GM19238 (cell line): ENCODE results near the gene VAV2.
A peak's percentile ranks its signal among the peaks of the same experiment; 100 is the strongest.

Experiments
- DNase-seq: peaks from one replicate; pipeline ENCODE4 v3.0.0; 2011; ENCODE audit warnings: low spot score; ENCODE audit not compliant: insufficient read length

VAV2 gene

GRCh38 chr9:134027561-134027960 is 35.4 kb upstream of the VAV2 start:
- no peak for DNase-seq

- no peak for DNase-seq
Measured at GRCh38 chr9:134026981-134027380, 34.9 kb upstream of the VAV2 start.

GRCh38 chr9:134026581-134026980 is 34.5 kb upstream of the VAV2 start:
- DNase-seq = no peak

GRCh38 chr9:134025606-134026541 is 33.8 kb upstream of the VAV2 start:
- DNase-seq = peak; percentile 69

- peak; percentile 90 for DNase-seq
Measured at GRCh38 chr9:134024828-134025605, 32.9 kb upstream of the VAV2 start, which contains the start of gene BRD3OS. TSS of gene BRD3OS (plus strand) at chr9:134025481. CDS start at chr9:134026748, 1,267 bp downstream.

GRCh38 chr9:134024214-134024792 is 32.2 kb upstream of the VAV2 start:
- no peak for DNase-seq

GRCh38 chr9:134014946-134015345 is 22.8 kb upstream of the VAV2 start:
- no peak for DNase-seq

GRCh38 chr9:134011401-134011800 is 19.3 kb upstream of the VAV2 start:
- DNase-seq = no peak

- DNase-seq = no peak
Measured at GRCh38 chr9:134010310-134011173, 18.4 kb upstream of the VAV2 start.

- no peak for DNase-seq
Measured at GRCh38 chr9:134007571-134007970, 15.4 kb upstream of the VAV2 start.

- no peak for DNase-seq
Measured at GRCh38 chr9:134007150-134007549, 15.0 kb upstream of the VAV2 start.

GRCh38 chr9:134005381-134005780 is 13.3 kb upstream of the VAV2 start:
- no peak for DNase-seq

GRCh38 chr9:134004881-134005280 is 12.8 kb upstream of the VAV2 start:
- no peak for DNase-seq

GRCh38 chr9:134004131-134004873 is 12.2 kb upstream of the VAV2 start:
- DNase-seq = no peak

GRCh38 chr9:134003237-134003636 is 11.1 kb upstream of the VAV2 start:
- no peak for DNase-seq

- DNase-seq = no peak
Measured at GRCh38 chr9:134002796-134003195, 10.7 kb upstream of the VAV2 start.

- DNase-seq = no peak
Measured at GRCh38 chr9:133999851-134000265, 7.7 kb upstream of the VAV2 start.

GRCh38 chr9:133998915-133999595 is 6.9 kb upstream of the VAV2 start:
- no peak for DNase-seq

- DNase-seq = no peak
Measured at GRCh38 chr9:133997584-133997983, 5.5 kb upstream of the VAV2 start.
